ENCODE results near the gene C5AR1.
"Not testable (repeated sequence)": the region's sequence is repeated elsewhere in the genome, so short reads cannot be mapped to it uniquely, and the experiment has no call there.

Gene C5AR1

GRCh38 chr19:47310819-47311218, 1.2 kb downstream of the C5AR1 start:
- no peak for TF ChIP-seq ZNF274 (IDR thresholded peaks at IDR 0.05; ENCODE audit: low read depth, low read length)
- H3K4me3 ChIP-seq (ENCODE audit: low read length) = no peak overlapping the region

DNA sequence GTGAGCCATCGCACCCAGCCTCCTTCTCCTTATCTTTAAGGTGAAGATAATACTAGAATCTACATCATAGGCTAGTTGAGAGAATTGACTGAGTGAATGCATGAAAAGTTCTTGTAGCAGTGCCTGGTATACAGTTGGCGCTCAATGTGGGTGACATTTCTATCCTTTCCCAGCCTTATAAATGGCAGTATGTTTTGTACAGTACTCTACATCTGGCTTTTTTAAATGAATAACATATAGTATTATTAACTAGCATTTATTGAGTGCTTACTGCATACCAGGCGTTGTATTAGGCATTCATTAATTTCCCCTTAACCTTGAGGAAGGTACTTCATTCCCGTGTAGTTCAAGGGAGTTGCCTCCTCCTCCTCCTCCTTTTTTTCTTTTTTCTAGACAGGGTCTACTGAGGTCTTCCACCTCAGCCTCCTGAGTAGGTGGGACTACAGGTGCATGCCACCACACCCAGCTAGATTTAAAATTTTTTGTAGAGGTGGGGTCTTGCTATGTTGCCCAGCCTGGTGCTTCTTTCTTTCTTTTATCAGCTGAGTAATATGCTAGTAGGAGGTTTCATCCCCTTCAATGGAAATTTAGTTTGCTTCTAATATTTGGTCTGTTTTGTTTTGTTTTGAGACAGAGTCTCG, 2.8 kb downstream of the C5AR1 start:
- H3K4me3 ChIP-seq (ENCODE audit: low read length) = no peak overlapping the region
- TF ChIP-seq ZNF274 (IDR thresholded peaks at IDR 0.05; ENCODE audit: low read depth, low read length) = no peak

DNA sequence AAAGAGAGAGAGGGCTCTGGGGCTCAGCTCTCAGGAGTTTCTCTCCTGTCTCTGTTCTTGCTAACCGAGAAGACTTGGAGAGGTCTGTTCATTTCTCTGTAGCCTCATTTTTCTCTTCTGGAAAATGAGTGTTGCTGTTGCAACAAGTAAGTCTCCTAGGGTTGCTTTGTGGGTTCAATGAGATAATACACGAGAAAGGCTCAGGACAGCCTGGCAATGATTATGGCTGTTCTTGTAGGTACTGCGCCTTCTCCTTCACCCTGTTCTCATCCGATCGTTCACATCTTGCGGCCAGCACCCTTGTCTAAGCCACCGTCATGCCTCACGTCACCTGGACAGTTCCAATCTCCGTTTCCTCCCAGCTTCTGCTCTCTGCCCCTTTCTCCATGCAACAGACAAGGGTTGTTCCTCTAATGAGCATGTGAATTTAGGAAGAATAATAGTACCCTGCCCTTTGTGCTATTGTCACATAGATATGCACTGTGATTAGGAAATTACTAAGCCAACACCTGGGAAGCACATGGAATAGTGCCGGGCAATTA, 4.2 kb downstream of the C5AR1 start:
- no peak overlapping the region for H3K4me3 ChIP-seq (ENCODE audit: low read length)
- TF ChIP-seq ZNF274 (IDR thresholded peaks at IDR 0.05; ENCODE audit: low read depth, low read length) = no peak

GRCh38 chr19:47315125-47315821, 5.6 kb downstream of the C5AR1 start:
- no peak for TF ChIP-seq ZNF274 (IDR thresholded peaks at IDR 0.05; ENCODE audit: low read depth, low read length)
- H3K4me3 ChIP-seq (ENCODE audit: low read length) = no peak overlapping the region

DNA sequence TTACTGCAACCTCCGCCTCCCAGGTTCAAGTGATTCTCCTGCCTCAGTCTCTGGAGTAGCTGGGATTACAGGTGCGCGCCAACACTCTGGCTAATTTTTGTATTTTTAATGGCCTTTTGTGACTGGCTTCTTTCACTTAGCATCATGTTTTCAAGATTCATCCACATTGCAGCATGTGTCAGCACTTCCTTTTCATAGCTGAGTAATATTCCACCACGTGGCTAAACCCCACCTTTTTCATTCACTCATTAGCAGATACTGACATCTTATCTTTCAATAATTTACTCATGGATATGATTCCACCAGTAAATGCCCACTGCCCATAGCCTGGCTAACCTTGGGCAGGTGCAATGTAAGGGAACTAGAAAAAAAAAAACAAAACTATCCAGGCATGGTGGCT, 6.9 kb downstream of the C5AR1 start:
- no peak for TF ChIP-seq ZNF274 (IDR thresholded peaks at IDR 0.05; ENCODE audit: low read depth, low read length)

DNA sequence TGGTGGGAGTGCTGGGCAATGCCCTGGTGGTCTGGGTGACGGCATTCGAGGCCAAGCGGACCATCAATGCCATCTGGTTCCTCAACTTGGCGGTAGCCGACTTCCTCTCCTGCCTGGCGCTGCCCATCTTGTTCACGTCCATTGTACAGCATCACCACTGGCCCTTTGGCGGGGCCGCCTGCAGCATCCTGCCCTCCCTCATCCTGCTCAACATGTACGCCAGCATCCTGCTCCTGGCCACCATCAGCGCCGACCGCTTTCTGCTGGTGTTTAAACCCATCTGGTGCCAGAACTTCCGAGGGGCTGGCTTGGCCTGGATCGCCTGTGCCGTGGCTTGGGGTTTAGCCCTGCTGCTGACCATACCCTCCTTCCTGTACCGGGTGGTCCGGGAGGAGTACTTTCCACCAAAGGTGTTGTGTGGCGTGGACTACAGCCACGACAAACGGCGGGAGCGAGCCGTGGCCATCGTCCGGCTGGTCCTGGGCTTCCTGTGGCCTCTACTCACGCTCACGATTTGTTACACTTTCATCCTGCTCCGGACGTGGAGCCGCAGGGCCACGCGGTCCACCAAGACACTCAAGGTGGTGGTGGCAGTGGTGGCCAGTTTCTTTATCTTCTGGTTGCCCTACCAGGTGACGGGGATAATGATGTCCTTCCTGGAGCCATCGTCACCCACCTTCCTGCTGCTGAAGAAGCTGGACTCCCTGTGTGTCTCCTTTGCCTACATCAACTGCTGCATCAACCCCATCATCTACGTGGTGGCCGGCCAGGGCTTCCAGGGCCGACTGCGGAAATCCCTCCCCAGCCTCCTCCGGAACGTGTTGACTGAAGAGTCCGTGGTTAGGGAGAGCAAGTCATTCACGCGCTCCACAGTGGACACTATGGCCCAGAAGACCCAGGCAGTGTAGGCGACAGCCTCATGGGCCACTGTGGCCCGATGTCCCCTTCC, 10.5 kb downstream of the C5AR1 start:
- TF ChIP-seq ZNF274 (IDR thresholded peaks at IDR 0.05; ENCODE audit: low read depth, low read length) = no peak
- no peak overlapping the region for H3K4me3 ChIP-seq (ENCODE audit: low read length)

More for the DNA sequence above, 6.9 kb downstream of the C5AR1 start:
- H3K4me3 ChIP-seq (ENCODE audit: low read length) = no peak overlapping the region

DNA sequence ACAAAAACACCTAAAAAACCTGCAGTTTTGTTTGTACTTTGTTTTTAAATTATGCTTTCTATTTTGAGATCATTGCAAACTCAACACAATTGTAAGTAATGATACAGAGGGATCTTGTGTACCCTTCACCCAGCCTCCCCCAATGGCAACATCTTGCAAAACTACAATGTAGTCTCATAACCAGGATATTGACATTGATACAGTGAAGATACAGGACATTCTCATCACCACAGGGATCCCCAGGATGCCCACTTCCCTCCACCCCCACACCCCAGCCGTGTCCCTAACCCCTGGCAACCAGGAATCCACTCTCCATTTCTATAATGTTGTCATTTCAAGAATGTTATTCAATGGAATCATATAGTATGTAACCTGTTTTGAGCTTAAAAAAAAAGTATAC, 12.0 kb downstream of the C5AR1 start:
- no peak for TF ChIP-seq ZNF274 (IDR thresholded peaks at IDR 0.05; ENCODE audit: low read depth, low read length)
- H3K4me3 ChIP-seq (ENCODE audit: low read length) = no peak overlapping the region

DNA sequence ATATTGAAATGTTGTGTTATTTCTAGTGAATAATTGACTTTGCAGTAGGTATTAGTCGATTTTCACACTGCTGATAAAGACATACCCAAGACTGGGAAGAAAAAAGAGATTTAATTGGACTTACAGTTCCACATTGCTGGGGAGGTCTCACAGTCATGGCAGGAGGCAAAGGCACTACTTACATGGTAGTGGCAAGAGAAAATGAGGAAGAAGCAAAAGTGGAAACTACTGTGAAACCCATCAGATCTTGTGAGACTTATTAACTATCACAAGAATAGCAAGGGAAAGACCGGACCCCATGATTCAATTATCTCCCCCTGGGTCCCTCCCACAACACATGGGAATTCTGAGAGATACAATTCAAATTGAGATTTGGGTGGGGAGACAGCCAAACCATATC, 12.4 kb downstream of the C5AR1 start:
- no peak for TF ChIP-seq ZNF274 (IDR thresholded peaks at IDR 0.05; ENCODE audit: low read depth, low read length)
- no peak overlapping the region for H3K4me3 ChIP-seq (ENCODE audit: low read length)

DNA sequence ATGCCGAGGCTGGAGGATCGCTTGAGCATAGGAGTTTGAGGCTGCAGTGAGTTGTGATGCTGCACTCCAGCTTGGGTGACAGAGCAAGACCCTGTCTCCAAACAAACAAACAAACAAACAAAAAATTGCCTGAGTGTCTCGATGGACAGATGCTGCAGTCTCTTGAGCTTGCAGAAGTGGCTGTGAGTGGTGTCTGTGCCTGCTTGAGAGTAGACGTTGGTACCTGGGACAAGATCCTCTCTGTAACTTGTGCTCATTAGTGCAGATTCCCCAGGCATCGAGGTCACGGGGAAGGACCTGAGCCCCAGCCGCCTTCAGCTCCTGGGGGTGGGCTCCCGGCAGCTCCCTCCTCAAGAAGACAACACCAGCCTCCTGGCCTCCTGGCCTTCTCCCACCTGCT, 13.7 kb downstream of the C5AR1 start:
- no peak overlapping the region for H3K4me3 ChIP-seq (ENCODE audit: low read length)
- TF ChIP-seq ZNF274 (IDR thresholded peaks at IDR 0.05; ENCODE audit: low read depth, low read length) = no peak

DNA sequence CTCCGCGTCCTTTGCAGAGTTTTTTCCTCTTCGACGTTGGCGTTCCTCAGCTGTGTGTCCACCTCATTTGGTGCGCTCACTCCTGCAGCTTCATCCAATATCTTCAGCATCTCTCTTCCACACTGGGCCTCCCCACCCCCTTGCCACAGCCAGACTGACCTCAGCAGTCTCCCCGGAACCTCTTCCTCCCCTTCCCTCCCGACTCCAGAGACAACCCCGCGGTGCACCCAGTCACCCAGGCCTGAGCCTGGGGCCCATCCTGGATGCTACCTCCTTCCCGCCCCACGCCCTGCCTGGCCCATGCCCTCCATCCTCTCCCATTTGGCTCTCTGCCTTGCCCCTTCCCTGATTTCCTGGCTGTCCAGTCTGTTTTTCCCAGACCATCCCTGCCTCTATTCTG, 14.2 kb downstream of the C5AR1 start:
- H3K4me3 ChIP-seq (ENCODE audit: low read length) = no peak overlapping the region
- no peak for TF ChIP-seq ZNF274 (IDR thresholded peaks at IDR 0.05; ENCODE audit: low read depth, low read length)

DNA sequence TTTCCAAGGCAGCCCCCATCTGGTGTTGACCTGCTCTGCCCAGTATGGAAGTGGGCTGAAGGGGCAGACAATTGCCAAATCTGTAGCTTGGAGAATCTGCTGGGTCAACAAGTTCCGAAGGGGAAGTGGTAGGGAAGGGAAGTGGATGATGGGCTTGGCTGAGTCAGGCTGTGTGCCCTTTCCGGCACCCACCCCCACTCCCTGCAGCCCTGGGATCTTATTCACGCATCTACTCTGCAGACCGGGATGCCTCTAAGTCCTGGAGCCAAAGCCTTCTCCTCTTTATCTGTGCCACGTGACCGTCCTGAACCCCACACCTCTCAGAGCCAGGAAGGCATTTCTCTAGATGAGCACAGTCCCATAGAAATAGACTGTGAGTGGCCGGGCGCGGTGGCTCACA, 14.8 kb downstream of the C5AR1 start:
- H3K4me3 ChIP-seq (ENCODE audit: low read length) = no peak overlapping the region
- no peak for TF ChIP-seq ZNF274 (IDR thresholded peaks at IDR 0.05; ENCODE audit: low read depth, low read length)

DNA sequence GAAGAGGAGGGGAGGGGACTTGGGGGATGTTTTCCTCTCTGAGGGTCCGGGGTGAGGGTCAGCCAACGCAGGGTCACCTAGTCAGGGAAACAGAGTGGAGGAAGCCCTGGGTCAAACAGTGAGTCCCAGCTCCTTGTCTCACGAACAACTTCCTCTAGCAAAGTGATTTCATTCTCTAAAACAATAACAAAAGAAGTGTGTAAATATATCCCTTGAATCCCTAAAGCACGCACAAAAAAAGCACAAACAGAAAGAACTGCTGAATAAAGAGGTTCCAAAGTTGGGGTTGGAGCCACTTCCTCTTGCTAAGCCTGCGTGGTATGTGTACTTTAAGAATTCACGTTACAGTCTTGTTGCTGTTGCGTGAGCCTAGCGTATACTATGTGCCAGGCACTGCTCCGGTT, 20.8 kb downstream of the C5AR1 start:
- no peak overlapping the region for H3K4me3 ChIP-seq (ENCODE audit: low read length)
- no peak for TF ChIP-seq ZNF274 (IDR thresholded peaks at IDR 0.05; ENCODE audit: low read depth, low read length)

DNA sequence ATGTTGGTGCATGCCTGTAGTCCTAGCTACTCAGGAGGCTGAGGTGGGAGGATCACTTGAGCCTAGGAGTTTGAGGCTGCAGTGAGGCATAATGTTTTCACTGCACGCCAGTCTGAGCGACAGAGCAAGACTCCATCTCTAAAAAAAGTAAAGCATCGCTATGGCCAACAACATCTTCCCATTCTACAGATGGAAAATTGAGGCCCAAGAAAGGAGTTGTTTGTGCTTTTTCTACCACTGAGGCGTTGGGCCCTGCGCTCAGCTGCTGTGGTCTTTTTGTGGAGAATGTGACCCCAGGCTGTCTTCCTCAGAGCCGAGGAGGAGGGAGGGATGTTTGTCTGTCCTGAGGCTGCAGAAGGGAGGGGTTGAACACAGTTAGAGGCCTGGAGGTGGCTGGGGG, 21.8 kb downstream of the C5AR1 start:
- H3K4me3 ChIP-seq (ENCODE audit: low read length) = no peak overlapping the region
- TF ChIP-seq ZNF274 (IDR thresholded peaks at IDR 0.05; ENCODE audit: low read depth, low read length) = no peak

DNA sequence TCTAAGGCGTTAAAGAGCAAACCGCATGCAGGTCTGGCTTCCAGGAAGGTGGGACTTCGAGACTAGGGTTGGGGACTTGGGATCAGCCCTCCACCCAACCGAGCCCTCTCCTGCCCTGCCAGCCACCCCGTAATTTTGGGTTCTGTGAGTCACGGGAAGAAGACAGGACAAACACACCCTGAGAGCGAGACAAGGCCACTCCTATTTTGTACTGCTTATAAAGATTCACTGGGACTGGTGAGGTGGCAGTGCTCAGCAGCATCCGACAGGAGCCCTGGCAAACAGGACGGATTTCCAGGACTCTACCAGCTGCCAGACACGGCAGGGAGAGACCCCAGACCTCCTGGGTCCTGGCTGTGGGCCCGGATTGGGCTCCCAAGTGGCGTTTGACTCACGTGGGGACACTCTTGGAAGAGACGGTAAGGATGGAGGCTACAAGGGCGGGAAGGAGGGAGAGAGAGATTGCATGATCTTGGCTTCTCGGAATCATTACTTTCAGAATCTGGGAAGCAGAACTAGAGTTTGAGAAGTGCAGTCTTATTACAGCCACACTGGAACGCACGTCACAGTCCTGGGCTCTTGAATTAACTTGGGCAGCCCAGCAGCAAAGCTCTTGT, 22.4 kb downstream of the C5AR1 start, which contains the start of gene C5AR2:
C5AR2 (plus strand) TSS at position 245 of the 617 bp plus-strand sequence. CDS start 8,625 bp downstream, outside the sequence.
- TF ChIP-seq ZNF274 (IDR thresholded peaks at IDR 0.05; ENCODE audit: low read depth, low read length) = no peak
- no peak within 1 kb of the TSS for H3K4me3 ChIP-seq (ENCODE audit: low read length)

DNA sequence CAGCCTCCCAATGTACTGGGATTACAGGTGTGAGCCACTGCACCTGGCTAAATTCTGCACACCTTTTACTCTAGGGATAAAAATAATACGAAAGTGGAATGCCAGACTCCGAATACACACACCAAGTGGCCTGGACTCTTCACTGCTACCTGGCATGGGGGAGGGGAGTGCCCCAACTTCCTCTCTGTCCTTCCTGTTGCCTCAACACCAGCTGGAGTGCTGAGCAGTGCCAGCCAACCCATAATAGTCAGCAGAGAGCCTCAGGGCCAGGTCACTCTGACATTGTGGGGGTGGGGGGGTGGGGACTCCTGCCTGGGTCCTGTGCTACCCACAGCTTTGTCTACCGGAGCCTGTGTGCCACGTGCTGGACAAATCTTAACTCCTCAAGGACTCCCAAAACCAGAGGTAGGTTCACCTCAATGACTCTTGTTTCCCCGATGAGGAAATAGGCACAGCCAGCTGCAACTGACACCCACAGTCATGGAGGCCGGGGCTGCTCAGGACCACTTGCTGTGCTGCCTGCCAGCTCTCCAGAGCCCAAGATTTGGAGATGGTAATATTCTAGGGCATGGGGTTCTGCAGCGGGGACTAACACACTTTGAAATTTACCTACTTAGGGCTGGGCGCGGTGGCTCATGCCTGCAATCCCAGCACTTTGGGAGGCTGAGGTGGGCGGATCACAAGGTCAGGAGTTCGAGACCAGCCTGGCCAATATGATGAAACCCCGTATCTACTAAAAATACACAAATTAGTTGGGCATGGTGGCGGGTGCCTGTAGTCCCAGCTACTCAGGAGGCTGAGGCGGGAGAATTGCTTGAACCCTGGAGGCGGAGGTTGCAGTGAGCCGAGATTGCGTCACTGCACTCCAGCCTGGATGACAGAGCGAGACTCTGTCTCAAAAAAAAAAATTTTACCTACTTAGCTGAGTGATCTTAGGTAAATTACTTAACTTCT, 27.4 kb downstream of the C5AR1 start:
- H3K4me3 ChIP-seq (ENCODE audit: low read length) = not testable (repeated sequence)

Data from GM08714 (cell line).